H7 (cell line): ENCODE results near the gene GNAS-AS1. TPM values are rescaled to one million over a fixed set of nuclear protein-coding genes. Genes with fewer than 3 reads are reported as not detected.
"Not testable (repeated sequence)": the region's sequence is repeated elsewhere in the genome, so short reads cannot be mapped to it uniquely, and the experiment has no call there.

Experiments used
- DNase-seq: peaks from one replicate; pipeline ENCODE4 v3.0.0; 2012
- H3K27me3 ChIP-seq: 2 replicates; pipeline ENCODE4 v1.6.0; 2011; ENCODE audit warnings: mild to moderate bottlenecking, low read length; ENCODE audit not compliant: control insufficient read depth, insufficient read depth
- H3K36me3 ChIP-seq: replicated peaks from 2 replicates; pipeline ENCODE4 v1.5.1; 2011; ENCODE audit warnings: low read length; ENCODE audit not compliant: control insufficient read depth, insufficient read depth
- H3K4me3 ChIP-seq: 2 replicates; pipeline ENCODE4 v1.5.1; 2011; ENCODE audit warnings: low read depth, mild to moderate bottlenecking, control low read depth, low read length, moderate library complexity; ENCODE audit not compliant: insufficient read depth
- total RNA-seq: library from RNA; depleted of rRNA; stranded (reverse); fragments of >200 nt; shearing (Covaris generic); gene quantifications from 2 replicates; pipeline ENCODE4 v1.2.3, GENCODE V29; 2014

GNAS-AS1 gene
- total RNA-seq, 1 experiment from 2014 or later = 0.24 TPM

DNA sequence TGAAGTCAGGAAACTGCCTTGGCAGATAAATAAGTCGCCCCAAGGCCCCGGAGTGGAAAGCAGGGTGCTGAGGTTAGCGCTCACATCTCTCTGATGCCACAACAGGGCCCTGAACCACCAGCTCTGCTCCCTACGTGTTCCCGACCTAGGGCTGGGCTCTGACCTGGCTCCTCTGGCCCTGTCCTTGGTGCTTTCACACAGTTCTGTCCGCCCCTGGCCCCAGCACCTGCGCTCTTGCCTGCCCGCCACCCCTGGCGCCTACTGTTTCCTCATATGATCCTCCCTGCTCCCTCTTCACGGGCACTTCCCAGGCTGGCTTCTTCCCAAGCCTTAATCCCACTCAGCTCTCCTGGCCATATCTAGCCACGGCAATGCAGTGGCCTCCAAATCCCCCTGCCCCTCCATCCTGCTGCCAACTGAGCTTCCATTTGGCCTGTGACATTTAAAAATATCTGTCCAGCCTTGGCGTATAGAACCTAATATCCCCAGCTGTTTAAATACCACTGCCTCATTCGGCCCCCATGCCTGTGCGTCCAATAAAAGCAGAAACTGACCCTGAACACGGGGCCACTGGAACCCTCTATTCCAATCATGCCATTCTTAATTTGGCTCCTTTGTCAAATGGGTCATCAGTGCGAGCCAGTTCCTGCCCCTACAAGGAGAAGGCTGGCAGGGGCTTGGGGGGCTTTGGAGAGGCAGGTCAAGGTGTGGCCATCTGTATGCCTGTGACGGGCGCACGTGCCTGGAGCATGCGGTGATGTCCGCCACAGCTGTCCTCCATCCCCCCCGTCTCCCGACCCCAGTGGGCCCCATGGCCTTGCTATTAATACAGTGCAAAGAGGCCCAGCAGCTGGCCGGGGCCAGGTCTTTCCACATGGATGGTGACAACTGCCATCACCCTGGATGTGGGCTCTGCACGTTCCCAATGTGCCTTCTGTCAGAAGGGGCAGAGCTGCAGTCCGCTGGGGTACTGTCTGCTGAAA, 27.7 kb downstream of the GNAS-AS1 start:
- Histone ChIP-seq H3K4me3 (no peak overlapping the region), H3K36me3 (peaks cover 22% of the 10 kb centered on the region), H3K27me3 (no peaks in the 10 kb centered on the region)
- peak; percentile 39 for DNase-seq

DNA sequence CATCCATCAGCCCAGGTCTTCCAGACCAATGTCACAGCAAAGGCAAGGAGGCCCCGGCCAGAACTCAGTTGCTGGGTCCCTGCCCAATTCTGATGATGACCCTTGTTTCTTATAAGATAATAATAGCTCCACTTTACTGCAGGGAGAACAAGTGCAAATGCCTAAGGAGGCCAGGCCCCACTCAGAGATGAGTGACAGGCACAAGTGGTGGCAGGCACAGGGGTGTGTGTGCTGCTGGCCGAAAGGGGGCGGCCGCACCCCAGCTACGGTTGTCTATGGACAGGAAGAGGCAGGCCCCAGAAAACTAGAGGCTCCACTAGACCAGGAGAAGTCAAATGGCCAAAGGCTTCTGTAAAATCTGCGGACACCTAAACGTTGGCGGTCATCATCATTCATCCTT, 28.6 kb downstream of the GNAS-AS1 start:
- no peaks in the 10 kb centered on the region for H3K27me3 ChIP-seq
- peak; percentile 70 for DNase-seq
- H3K36me3 ChIP-seq = peaks cover 23% of the 10 kb centered on the region
- no peak overlapping the region for H3K4me3 ChIP-seq

DNA sequence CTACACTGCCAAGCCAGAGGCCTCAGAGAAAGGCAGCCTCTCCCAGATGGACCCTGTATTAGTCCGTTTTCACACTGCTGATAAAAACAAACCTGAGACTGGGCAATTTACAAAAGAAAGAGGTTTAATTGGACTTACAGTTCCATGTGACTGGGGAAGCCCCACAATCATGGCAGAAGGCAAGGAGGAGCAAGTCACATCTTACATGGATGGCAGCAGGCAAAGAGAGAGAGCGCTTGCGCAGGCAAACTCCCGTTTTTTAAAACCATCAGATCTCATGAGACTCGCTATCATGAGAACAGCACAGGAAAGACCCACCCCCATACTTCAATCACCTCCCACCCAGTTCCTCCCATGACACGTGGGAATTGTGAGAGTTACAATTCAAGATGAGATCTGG, 30.2 kb downstream of the GNAS-AS1 start:
- H3K36me3 ChIP-seq = peaks cover 23% of the 10 kb centered on the region
- not testable (repeated sequence) for H3K4me3 ChIP-seq, DNase-seq, H3K27me3 ChIP-seq

DNA sequence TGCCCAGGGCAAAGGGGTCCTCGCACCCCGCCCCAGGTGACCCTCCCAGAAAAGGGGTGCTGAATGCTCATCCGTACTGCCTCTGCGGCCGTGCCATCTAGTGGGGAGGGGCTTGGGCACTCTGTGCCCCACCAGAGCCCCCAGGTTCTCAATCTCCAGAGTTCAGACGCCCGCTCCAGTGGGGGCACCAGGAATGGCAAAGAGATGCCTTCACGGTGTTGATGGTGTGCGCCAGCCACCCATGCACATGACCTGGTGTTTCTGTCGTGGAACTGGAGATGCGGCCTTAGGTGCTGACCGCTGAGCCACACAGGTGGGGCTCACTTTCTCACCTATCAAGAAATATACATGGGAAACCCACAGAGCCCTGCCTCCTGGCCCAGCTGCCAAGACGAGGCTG, 30.8 kb downstream of the GNAS-AS1 start:
- no peaks in the 10 kb centered on the region for H3K27me3 ChIP-seq
- no peak overlapping the region for H3K4me3 ChIP-seq
- peaks cover 22% of the 10 kb centered on the region for H3K36me3 ChIP-seq
- no peak for DNase-seq

DNA sequence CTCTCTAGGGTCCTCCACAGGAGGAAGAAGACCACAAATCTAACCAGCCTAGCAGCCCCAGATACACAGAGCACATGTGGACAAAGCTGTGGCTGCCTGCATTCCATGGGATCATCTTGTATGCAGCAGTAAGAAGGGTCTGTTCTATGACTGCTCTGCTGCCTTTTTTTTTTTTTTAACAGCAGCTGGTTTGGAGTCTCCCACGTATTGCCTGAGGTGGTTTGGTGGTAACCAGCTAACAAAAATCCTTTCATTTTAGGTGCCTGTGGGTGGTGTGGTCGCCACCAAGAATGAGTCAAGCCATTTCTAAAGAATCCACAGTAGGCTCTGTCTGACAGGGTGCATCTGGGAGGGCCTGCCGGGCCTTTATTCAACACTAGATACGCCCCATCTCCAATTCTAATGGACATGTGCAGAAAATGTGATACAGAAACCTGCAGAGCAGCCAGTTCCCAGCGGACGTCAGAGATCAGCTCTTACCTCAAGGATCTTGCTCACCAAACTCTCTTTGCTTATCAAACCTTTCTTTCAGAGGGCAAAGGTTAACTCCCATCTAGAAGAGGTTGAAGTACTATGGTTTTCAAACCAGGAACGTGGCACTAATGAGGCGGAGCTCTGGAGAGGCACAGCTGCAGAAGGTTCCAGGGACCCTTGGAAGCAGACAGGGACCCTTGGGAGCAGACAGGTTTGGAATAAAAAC, 32.0 kb downstream of the GNAS-AS1 start:
- peaks cover 15% of the 10 kb centered on the region for H3K36me3 ChIP-seq
- DNase-seq = no peak

DNA sequence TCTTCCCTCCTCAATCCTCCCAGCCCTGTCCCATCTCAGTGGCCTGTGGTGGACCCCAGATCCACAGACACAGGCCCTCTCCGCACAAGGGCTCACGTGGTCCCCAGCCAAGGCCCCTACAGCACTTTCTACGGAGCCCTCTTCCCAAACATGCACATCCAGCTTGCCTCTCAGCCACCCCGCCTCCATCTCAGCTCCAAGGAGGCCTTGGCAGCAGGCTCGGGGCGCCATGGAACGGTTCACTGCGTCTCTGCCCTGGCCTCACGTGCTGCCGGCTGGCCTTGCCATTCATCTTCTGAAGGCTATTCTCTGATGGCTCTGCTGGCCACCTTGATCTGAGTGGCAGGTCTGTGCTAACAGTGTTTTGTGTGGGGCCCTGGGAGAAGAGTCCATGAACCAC, 33.0 kb downstream of the GNAS-AS1 start:
- Histone ChIP-seq H3K36me3 (peaks cover 14% of the 10 kb centered on the region), H3K27me3 (no peaks in the 10 kb centered on the region), H3K4me3 (no peak overlapping the region)
- no peak for DNase-seq

More for the DNA sequence above, 32.0 kb downstream of the GNAS-AS1 start:
- H3K4me3 ChIP-seq = no peak overlapping the region
- H3K27me3 ChIP-seq = no peaks in the 10 kb centered on the region

DNA sequence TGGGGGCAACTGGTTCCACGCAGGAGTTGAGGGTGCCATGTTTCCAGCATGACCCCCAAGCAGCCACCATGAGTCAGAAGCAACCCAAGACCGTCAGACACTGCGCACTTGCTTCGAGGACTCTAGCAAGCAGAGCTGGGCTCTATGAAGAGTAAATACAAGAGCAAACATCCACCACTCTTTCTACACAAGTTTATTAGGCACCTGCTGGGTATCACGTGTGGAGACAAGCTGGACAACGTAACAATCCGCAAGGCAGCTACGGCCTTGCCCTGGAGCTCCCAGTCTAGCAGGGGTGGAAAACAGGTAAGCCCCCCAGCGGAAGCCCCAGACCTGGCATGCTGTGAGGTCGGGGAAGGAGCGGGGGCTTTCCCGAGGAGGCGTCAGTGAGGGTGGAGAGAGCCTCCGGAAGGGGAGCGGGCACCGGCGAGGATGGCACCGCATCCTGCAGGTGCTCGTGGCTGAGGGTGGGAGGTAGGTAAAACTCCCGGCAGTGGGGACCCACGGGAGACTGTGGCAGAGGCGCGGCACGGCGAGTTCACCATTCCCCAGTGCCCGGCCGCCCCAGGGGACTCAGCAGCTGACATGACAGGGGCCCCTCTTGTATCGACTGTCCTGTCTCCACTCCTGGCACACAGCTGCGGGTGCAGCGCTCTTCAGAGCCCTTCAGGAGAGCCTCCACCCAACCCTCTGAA, 33.6 kb downstream of the GNAS-AS1 start:
- no peak overlapping the region for H3K4me3 ChIP-seq
- peaks cover 14% of the 10 kb centered on the region for H3K36me3 ChIP-seq
- no peak for DNase-seq
- H3K27me3 ChIP-seq = no peaks in the 10 kb centered on the region

DNA sequence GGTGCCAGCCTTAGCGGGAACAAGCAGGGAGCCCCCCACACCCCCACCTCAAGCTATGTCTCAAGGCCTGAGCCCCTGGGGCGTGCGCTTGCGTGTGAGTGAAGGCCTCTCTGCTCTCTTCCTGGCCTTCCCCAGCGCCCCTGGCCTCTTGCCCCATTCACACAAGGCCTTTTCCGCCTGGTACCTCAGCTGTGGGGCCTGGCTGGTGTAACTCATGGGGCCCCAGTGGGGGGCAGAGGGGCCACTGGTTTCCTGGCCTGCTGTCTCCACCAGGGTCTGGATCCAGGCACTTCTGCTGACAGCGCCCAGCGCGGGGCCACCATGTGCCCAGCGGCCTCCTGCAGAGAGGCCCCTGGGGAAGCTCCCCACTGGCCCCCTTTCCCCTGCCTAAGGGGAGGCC, 34.7 kb downstream of the GNAS-AS1 start:
- peak; percentile 55 for DNase-seq
- Histone ChIP-seq H3K27me3 (no peaks in the 10 kb centered on the region), H3K36me3 (peaks cover 9% of the 10 kb centered on the region), H3K4me3 (no peak overlapping the region)

DNA sequence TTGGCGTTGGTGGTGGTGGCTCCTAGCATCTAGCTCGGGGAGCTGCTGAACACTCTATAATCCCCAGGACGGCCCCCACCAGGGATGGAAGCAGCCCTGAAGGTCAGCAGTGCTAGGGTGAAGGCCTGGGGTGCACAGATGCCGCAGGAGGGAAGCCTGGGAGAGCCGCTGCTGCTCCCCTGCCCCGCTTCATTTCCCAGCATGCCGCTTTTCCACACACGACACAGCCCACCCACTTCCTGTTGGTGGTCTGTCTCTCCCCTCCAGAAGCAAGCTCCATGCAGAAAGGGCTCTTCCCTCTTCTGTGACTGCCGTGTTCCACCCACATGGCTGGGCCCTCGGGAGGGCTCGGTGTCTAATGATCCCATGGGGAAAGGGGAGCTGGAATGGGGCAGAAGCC, 35.3 kb downstream of the GNAS-AS1 start:
- DNase-seq = no peak
- no peak overlapping the region for H3K4me3 ChIP-seq
- H3K36me3 ChIP-seq = peaks cover 7% of the 10 kb centered on the region
- no peaks in the 10 kb centered on the region for H3K27me3 ChIP-seq

DNA sequence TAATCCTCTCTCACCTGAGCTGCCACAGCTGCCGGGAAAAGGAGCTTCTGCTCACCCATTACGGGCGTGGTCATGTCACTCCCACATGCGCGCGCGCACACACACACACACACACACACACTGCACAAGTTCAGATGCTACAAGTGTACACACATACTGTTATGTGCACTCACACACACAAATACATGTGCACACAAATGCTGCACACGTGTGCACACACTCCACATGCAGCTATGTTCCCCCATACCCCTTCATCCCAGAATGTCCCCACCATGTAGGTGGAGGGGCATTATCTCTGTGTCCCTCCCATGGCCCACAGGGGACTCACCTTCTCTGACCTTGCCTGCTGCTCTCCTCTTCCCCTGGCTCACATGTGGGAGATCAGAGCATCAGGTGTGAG, 37.3 kb downstream of the GNAS-AS1 start:
- no peak overlapping the region for H3K4me3 ChIP-seq
- peaks cover 2% of the 10 kb centered on the region for H3K36me3 ChIP-seq
- H3K27me3 ChIP-seq = no peaks in the 10 kb centered on the region
- DNase-seq = no peak

DNA sequence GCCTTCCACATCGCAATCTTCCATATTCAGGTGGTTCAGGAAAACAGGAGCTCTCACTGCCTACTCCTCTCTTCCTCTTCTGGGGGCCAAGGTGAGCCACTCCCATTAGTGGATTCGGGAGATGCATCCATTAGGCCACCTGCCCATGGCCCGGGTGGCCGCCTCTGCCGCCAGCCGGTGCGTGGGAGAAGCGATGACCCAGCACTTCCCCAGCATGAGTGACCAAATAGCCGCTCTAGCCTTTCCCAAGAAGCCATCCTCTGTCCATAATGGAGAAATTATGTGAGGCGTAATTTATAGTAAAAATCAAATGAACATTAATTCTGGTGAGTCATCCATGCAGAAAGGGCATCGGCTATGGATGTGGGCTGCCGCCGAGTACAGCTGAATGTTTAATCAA, 39.4 kb downstream of the GNAS-AS1 start:
- Histone ChIP-seq H3K4me3 (no peak overlapping the region), H3K27me3 (no peaks in the 10 kb centered on the region), H3K36me3 (no peaks in the 10 kb centered on the region)
- DNase-seq = no peak

DNA sequence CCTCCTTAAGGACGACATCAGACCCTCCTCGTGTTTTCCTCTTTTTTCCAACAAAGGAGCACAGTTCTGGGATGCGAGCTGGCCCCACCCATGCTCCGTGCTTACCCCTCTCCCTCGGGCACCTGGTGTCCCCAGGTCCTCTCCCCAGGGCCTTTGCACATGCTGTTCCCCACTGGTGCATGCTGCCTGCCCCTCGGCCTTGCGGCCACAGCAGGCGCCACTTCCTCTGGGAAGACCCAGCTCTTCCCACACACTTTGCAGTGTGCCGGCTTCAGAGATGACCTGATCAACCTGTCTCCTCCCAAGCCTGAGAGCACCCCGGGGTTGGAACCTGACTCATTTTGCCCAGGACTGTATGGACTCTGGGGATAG, 39.8 kb downstream of the GNAS-AS1 start:
- Histone ChIP-seq H3K27me3 (no peaks in the 10 kb centered on the region), H3K4me3 (no peak overlapping the region), H3K36me3 (no peaks in the 10 kb centered on the region)
- DNase-seq = no peak

DNA sequence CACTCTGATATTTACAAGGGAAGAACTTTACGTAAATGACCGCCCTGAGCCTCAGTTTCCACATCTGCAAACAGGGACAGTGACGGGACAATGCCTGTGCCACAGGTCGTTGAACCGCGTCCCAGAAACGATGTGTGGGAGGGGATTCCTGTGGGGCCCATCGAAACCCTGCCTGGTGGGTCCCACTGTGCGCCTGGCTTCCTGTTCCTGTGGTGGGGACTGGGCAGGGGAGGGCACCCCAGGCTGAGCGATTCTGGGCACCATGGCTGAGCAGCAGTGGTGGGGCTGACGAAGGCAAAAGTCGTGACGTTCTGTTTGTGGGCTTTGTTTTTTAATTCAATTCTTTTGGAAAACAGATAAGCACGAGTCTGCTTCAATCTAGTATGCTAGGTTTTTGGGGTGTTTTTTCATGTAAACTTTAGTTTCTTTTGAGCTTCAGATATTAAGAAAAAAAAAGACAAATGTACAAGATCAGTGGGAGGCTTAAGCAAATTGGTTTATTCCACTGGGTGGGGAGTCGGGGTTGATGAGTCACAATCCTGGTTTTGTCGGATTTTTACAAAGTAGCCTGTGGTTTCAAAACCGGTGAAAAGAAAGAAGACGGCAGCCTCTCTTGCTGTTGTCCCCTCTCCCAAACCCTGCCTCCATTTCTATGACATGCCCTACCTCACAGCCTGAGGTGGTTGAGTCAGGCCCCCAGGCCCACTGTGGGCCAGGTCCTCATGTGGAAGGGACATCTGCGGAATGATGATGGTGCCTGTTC, 40.4 kb downstream of the GNAS-AS1 start:
- Histone ChIP-seq H3K27me3 (no peaks in the 10 kb centered on the region), H3K36me3 (no peaks in the 10 kb centered on the region), H3K4me3 (no peak overlapping the region)
- no peak for DNase-seq
